Measurements from ENCODE around the gene AIP.
"Not testable (repeated sequence)": the region's sequence is repeated elsewhere in the genome, so short reads cannot be mapped to it uniquely, and the experiment has no call there.

AIP gene

GRCh38 chr11:67449116-67449844, 33.5 kb upstream of the AIP start:
- DNase-seq (ENCODE audit: low spot score): no peak

GRCh38 chr11:67450796-67451657, 31.8 kb upstream of the AIP start:
- DNase-seq (ENCODE audit: low spot score): no peak

- DNase-seq (ENCODE audit: low spot score): no peak
These were observed 31.2 kb upstream of the AIP start for GRCh38 chr11:67451658-67451976.

- no peak for DNase-seq (ENCODE audit: low spot score)
These were observed 30.5 kb upstream of the AIP start, which contains the start of gene GPR152 for GRCh38 chr11:67452141-67452952. TSS of gene GPR152 (minus strand) at chr11:67452729. CDS start at chr11:67452724, 5 bp downstream.

- DNase-seq (ENCODE audit: low spot score): no peak
These were observed 28.8 kb upstream of the AIP start for GRCh38 chr11:67453816-67454732.

- no peak for DNase-seq (ENCODE audit: low spot score)
These were observed 27.8 kb upstream of the AIP start, which contains the start of gene CABP4 for GRCh38 chr11:67455054-67455453. TSS of gene CABP4 (plus strand) at chr11:67455354. CDS start at chr11:67455424, 70 bp downstream.

GRCh38 chr11:67456068-67456705, 26.6 kb upstream of the AIP start:
- DNase-seq (ENCODE audit: low spot score): no peak

- DNase-seq (ENCODE audit: low spot score): no peak
These were observed 25.4 kb upstream of the AIP start for GRCh38 chr11:67457453-67457852.

- DNase-seq (ENCODE audit: low spot score): no peak
These were observed 24.6 kb upstream of the AIP start for GRCh38 chr11:67458266-67458665.

- no peak for DNase-seq (ENCODE audit: low spot score)
These were observed 19.6 kb upstream of the AIP start for GRCh38 chr11:67463186-67463585.

- DNase-seq (ENCODE audit: low spot score): no peak
These were observed 19.0 kb upstream of the AIP start for GRCh38 chr11:67463680-67464410.

GRCh38 chr11:67464411-67465188, 18.2 kb upstream of the AIP start:
- peak; percentile 100 for DNase-seq (ENCODE audit: low spot score)

GRCh38 chr11:67465189-67465510, 17.7 kb upstream of the AIP start:
- no peak for DNase-seq (ENCODE audit: low spot score)

- not testable (repeated sequence) for DNase-seq (ENCODE audit: low spot score)
These were observed 17.3 kb upstream of the AIP start for GRCh38 chr11:67465530-67465929.

GRCh38 chr11:67466367-67466766, 16.5 kb upstream of the AIP start:
- no peak for DNase-seq (ENCODE audit: low spot score)

GRCh38 chr11:67466962-67467771, 15.7 kb upstream of the AIP start:
- DNase-seq (ENCODE audit: low spot score): no peak

GRCh38 chr11:67468056-67468455, 14.8 kb upstream of the AIP start:
- no peak for DNase-seq (ENCODE audit: low spot score)

GRCh38 chr11:67468456-67468758, 14.4 kb upstream of the AIP start:
- no peak for DNase-seq (ENCODE audit: low spot score)
